HK-2 (cell line): Measurements from ENCODE around the gene GTPBP1.
A peak's percentile ranks its signal among the peaks of the same experiment; 100 is the strongest.

Source experiments
- DNase-seq: peaks from one replicate; pipeline ENCODE4 v3.0.0-alpha.2; 2018; ENCODE audit not compliant: unreplicated experiment

Gene GTPBP1

GRCh38 chr22:38705235-38706100 is at the start of gene GTPBP1:
TSS of gene GTPBP1 (plus strand) at chr22:38705944. CDS start at chr22:38705956, 12 bp downstream.
- DNase-seq, result peak; percentile 95

DNA sequence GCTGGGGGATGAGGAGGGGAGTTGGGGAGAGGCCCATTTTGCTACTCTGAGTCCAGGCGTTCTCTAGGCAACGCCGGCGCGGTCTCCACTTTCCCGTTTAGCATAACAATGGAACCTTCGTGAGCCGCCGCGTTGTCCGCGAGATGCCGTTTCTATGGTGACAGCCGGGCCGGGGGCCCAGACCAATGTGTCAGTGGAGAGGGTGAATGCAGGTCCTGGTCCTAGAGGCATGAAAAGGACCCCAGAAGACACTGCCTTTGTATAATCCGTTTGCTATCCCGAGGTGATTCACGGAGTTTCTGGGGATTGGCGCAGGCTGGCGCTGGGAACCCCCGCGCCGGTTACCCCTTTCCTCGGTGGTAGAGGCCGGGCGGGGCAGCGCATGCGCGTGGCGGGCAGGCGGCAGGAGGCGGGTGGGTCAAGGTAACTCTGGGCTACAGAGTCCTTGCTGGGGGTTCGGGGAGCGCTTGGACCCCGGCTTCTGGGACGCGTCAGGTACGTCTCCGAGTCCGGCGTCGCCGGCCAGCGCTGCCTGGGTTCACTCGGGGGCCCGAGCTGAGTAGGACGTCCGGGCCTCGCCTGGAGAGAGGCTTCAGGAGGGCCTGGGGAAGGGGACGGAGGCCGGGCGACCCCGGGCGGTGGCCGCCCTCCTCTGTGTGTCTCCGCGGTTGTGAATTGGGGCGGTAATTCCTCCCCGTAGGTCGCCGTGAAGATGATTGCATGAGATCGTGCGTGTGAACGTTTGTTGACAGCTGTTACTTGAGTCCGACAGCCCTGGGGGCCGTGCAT is 49.3 kb upstream of the GTPBP1 start, which contains the start of the genes CBY1 and FAM227A:
Gene CBY1 (plus strand): TSS at position 383 of the 789 bp plus-strand sequence. CDS start 11,417 bp downstream, outside the sequence.
Gene FAM227A (minus strand): TSS at position 137 of the 789 bp plus-strand sequence. CDS start 6,224 bp downstream, outside the sequence.
- DNase-seq, result peak; percentile 85

GRCh38 chr22:38657045-38657909 is 48.5 kb upstream of the GTPBP1 start:
- peak; percentile 35 for DNase-seq

DNA sequence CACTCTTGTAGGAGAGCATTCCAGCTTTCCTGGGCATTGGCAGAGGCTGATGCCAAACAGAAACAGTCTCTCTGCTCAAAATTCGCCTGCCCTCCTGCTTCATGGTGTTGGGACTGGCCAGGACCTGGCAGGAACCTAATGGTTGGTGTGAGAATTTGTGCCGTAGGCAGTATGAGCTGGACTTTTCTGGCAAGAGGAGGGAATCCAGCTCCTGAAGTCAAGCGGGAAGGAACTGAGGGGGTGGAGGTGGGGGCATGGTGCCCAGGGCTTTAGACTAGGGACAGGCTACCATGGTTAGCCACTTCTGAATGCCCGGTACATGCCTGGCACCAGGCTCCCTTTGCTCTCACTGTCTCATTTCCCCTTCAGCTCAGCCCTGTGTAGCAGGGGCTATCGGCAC is 30.9 kb upstream of the GTPBP1 start:
- no peak for DNase-seq

DNA sequence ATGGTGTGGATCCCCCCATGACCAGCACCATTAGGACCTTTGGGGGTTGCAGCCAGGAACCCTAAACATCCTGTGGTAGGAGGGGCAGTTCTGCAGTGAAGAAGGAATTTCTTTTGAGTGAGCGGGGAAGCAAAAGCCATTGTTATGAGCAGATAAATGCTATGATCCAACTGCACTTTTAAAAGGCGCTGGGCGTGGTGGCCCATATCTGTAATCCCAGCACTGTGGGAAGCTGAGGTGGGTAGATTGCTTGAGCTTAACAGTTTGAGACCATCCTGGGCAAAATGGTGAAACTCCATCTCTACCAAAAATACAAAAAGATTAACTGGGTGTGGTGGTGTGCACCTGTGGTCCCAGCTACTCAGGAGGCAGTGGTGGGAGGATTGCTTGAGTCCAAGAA is 29.9 kb upstream of the GTPBP1 start:
- no peak for DNase-seq

DNA sequence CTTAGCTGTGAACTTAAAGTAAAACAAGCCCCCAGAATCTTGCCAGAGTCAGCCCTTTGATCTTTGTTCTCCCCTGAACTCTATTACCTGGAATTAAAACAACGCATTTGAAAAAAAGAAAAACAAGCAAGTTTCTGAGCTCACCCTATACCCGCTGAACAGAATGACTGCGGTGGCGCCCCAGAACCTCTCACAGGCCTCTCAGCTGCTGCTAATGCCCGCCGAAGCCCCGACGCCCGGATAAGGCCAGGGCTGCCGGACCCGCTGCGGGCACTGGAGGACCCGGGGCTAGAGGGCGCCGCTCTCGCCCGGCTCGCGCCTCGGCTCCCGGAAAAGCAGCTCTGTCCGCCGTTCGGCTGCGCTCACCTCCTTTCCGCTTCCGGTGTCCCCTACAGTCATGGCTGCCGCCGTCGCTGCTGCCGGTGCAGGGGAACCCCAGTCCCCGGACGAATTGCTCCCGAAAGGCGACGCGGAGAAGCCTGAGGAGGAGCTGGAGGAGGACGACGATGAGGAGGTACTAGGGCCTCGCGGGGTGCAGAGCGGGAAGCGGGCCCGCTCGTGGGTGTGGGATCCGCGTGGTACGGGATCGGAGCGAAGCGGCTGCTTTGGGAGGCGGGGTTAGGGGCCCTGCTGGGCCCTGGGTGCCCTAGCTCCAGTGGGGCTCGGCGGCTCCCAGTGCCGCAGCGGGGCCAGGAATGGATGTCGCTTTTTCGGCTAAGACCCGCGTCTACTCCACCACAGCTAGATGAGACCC is 24.0 kb upstream of the GTPBP1 start, which contains the start of gene TOMM22:
Gene TOMM22 (plus strand): TSS at position 376 of the 754 bp plus-strand sequence. CDS start 22 bp downstream, at position 398.
- DNase-seq, result peak; percentile 88

DNA sequence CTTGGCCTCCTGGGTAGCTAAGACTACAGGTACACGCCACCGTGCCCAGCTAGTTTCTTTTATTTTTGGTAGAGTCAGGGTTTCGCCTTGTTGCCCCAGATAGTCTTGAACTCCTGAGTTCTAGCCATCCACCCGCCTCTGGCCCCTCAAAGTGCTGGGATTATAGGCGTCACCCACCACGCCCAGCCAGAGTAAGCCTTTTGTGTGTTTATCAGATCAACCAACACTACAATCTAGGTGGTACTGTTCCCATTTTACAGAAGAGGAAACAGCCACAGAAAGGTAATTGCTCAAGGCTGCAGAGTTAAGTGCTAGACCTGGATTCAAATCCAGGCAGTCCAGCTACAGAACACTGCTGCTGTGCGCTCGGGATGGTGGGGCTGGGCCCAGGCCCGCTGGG is 20.8 kb upstream of the GTPBP1 start:
- DNase-seq, result no peak

GRCh38 chr22:38685761-38686160 is 20.0 kb upstream of the GTPBP1 start:
- DNase-seq, result no peak

DNA sequence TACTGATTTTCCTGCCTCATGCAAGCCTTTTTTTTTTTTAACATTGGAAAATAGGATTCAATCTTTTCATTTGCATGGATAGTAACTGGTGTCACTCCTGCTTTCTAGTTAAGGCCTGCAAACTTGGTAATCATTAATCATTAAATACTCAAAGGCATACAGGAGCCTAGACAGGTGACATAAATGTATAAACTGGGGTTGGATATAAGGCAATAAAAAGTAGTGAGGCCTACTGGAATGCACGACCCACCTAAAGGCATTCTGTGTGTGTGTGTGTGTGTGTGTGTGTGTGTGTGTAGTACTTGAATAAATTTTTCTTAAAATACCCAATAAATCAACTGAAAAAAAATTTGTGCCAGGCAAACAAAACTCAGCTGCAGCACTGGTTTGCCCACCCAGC is 16.1 kb upstream of the GTPBP1 start:
- no peak for DNase-seq

- DNase-seq, result no peak
Observed at GRCh38 chr22:38694049-38694448, 11.7 kb upstream of the GTPBP1 start.

DNA sequence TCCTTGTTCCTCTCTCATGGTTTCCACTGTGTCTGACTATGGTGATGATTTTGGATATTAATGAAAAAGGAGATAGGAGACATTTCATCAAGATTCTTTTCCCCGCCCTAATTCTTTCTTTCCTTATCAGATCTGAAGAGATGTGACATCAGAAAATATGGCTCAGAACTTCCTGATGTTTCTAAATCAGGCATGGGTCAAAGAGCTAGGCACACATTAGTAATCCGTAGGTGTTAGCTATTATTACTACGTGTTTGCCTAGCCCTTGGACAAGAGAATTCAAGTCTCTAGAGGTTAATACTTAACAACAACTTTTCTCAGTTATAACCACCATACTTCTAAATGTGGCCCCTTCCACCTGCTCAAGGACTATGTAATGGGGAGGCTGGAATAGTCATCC is 10.8 kb upstream of the GTPBP1 start:
- no peak for DNase-seq

DNA sequence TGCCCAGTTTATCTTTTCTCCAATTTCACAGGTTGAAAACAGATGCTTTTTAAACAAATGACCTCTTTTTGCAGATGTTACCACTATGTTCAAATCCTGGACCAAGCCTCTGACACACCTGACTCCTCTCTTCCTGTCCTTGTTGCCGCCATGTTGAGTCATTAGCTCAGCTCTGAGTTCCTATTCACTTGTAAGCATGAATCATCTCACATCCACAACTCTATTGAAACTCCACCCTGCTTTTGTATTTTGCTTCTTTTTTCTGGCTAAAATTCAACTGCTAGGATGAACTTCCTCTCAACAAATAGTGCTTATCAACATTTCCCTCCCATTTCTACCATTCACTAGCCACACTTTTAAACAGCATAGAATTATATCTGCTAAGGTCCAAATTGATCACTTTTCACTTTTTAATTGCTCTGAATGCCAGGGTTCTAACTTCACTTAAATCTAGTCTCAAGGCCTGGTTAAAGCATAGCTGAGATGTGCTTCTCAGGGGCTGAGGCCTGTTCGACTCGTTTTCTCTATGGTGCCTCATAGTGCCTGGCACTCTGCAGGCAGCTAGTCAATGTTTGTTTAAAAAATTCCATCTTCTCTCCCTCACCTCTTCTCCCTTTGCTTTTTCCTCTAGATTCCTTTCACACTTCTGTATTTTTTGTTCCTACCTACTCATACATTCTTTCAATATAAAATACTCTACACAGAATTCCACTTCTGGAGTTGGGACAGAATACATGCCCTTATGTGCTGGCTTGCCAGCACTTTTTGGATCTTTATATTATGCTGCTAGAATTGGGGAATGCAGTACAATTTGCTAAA is 8.9 kb upstream of the GTPBP1 start:
- no peak for DNase-seq

GRCh38 chr22:38697425-38698089 is 8.2 kb upstream of the GTPBP1 start:
- no peak for DNase-seq

DNA sequence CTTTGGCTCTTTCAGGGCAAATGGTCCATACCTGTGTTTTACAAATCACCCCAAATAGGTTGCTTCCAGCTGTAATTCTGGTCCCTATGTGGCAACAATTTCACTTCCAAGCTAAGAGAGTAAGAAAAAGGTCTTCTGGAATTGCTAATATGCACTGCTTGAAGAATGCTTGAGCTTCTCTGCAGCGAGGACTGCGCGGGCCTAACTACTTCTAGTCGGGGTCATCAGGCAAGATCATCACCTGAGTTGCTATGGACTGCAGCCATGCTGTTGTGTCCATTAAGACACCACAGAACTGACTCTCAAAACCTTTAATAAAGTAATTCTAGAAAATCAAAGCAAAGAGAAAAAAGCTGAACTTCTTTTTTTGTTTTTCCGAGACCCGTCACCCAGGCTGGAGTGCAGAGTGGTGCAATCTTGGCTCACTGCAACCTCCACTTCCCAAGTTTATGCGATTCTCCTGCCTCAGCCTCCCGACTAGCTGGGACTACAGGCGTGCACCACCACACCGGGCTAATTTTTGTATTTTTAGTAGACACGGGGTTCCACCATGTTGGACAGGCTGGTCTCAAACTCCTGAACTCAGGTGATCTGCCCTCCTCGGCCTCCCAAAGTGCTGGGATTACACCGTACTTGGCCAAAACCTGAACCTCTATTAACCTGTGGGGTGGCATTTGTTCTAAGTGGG is 7.2 kb upstream of the GTPBP1 start:
- no peak for DNase-seq

- DNase-seq, result no peak
Observed at GRCh38 chr22:38699143-38699542, 6.6 kb upstream of the GTPBP1 start.

GRCh38 chr22:38699784-38700183 is 6.0 kb upstream of the GTPBP1 start:
- DNase-seq, result no peak

DNA sequence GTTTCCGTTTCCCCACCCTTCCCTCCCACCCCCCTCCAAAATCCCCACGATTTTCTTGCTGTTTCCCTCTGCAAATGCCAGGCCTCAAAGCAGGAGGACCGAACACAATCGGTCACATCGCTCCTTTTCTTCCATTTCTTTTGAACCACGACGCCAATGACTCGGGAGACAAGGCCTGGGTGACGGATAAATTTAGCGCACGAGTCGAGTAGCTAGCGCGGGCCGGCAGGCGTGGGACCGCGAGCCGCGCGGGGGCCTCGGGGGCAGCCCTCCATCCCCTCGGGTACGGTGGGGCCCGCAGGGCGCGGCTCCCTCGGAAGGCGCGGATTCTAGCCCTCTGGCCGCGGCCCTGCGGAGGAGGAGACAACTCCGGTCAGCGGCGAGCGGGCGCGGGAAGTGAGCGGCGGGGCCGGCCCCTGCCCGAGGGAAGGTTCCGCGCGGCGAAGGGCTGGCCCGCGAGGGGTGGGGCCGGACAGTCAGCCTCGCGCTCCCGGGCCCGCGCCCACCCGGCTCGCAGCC is 5.4 kb upstream of the GTPBP1 start:
- peak; percentile 66 for DNase-seq
